ENCODE results near the gene ARID1A. TPM values are rescaled to one million over a fixed set of nuclear protein-coding genes. Genes with fewer than 3 reads are reported as not detected.

ARID1A gene
- total and polyA plus RNA-seq, 9 of the 15 experiments (the other 6 are each of a cell fraction or from before 2014, with no cell fraction given): 8.3 to 88.3 (median 22.5) TPM

- TF ChIP-seq ETV6 (IDR thresholded peaks at IDR 0.05; ENCODE audit: borderline replicate concordance in 1 of 2, low read depth in 2 of 2, low read length in 1 of 2): peak in 1 of 2 experiments; percentile 37; a peak in 1 of 4 replicates
- no peak for TF ChIP-seq ETV6 (CRISPR knock-in tag; IDR thresholded peaks at IDR 0.05; ENCODE audit: borderline replicate concordance)
- no peak for TF ChIP-seq BRD4 (IDR thresholded peaks at IDR 0.05)
- peak; percentile 90 for TF ChIP-seq ZNF592 (IDR thresholded peaks at IDR 0.05)
- TF ChIP-seq FOXK1 (CRISPR knock-in tag; IDR thresholded peaks at IDR 0.05; ENCODE audit: borderline replicate concordance): peak; percentile 91
- TF ChIP-seq ZNF384 (IDR thresholded peaks at IDR 0.05; ENCODE audit: low read depth, low read length): no peak
- no peak for TF ChIP-seq ZKSCAN1 (IDR thresholded peaks at IDR 0.05; ENCODE audit: low read depth, low read length)
- TF ChIP-seq NBN (IDR thresholded peaks at IDR 0.05; ENCODE audit: low read depth): peak; percentile 62; the same call in 1 of the 2 replicates
- TF ChIP-seq CBX3 (IDR thresholded peaks at IDR 0.05; ENCODE audit: borderline replicate concordance in 1 of 2, low read length in 2 of 2): peak in 1 of 2 experiments; percentile 53; a peak in 1 of 3 replicates
- TF ChIP-seq FOXK2 (conservative IDR thresholded peaks at IDR 0.05 in 1 of 2, IDR thresholded peaks at IDR 0.05 in 1 of 2; ENCODE audit: low read depth in 2 of 2): peak; percentile 97 to 99
- peak; percentile 50; a peak in 2 of 4 replicates for TF ChIP-seq FOXA3 (CRISPR knock-in tag; conservative IDR thresholded peaks at IDR 0.05 in 1 of 2, IDR thresholded peaks at IDR 0.05 in 1 of 2)
- no peak for TF ChIP-seq HSF4 (CRISPR knock-in tag; IDR thresholded peaks at IDR 0.05; ENCODE audit: borderline replicate concordance)
- peak; percentile 65; the same call in 1 of the 2 replicates for TF ChIP-seq HDAC2 (IDR thresholded peaks at IDR 0.05)
- peak; percentile 92 for TF ChIP-seq TFAP4 (CRISPR knock-in tag; IDR thresholded peaks at IDR 0.05; ENCODE audit: borderline replicate concordance)
- no peak for TF ChIP-seq PHB (CRISPR knock-in tag; IDR thresholded peaks at IDR 0.05)
- no peak for TF ChIP-seq SMAD2 (IDR thresholded peaks at IDR 0.05; ENCODE audit: low read depth, low read length)
- no peak for TF ChIP-seq POLR2B (IDR thresholded peaks at IDR 0.05; ENCODE audit: low read depth, partially characterized antibody)
- no peak for TF ChIP-seq TOE1 (IDR thresholded peaks at IDR 0.05; ENCODE audit: borderline replicate concordance)
- TF ChIP-seq TOE1 (CRISPR knock-in tag; IDR thresholded peaks at IDR 0.05; ENCODE audit: borderline replicate concordance, low read depth): no peak
- peak; percentile 10 to 38; a peak in 2 of 4 replicates for TF ChIP-seq RAD21 (CRISPR knock-in tag; conservative IDR thresholded peaks at IDR 0.05 in 1 of 2, IDR thresholded peaks at IDR 0.05 in 1 of 2)
- TF ChIP-seq CHD4 (IDR thresholded peaks at IDR 0.05; ENCODE audit: insufficient read depth, insufficient replicate concordance, low read depth, low read length, poor library complexity, severe bottlenecking): no peak
- no peak for TF ChIP-seq ARID2 (IDR thresholded peaks at IDR 0.05)
- TF ChIP-seq RNF2 (IDR thresholded peaks at IDR 0.05): peak; percentile 85
- no peak for TF ChIP-seq ASH1L (IDR thresholded peaks at IDR 0.05; ENCODE audit: borderline replicate concordance, low read depth, partially characterized antibody)
Observed at GRCh38 chr1:26771643-26772321, 76.0 kb downstream of the ARID1A start (continued).

Measured in K562 (cell line).